Measurements from ENCODE around the gene DUSP2.

The DUSP2 gene

GRCh38 chr2:96113367-96113677, 31.9 kb downstream of the DUSP2 start:
- no peak for DNase-seq

DNA sequence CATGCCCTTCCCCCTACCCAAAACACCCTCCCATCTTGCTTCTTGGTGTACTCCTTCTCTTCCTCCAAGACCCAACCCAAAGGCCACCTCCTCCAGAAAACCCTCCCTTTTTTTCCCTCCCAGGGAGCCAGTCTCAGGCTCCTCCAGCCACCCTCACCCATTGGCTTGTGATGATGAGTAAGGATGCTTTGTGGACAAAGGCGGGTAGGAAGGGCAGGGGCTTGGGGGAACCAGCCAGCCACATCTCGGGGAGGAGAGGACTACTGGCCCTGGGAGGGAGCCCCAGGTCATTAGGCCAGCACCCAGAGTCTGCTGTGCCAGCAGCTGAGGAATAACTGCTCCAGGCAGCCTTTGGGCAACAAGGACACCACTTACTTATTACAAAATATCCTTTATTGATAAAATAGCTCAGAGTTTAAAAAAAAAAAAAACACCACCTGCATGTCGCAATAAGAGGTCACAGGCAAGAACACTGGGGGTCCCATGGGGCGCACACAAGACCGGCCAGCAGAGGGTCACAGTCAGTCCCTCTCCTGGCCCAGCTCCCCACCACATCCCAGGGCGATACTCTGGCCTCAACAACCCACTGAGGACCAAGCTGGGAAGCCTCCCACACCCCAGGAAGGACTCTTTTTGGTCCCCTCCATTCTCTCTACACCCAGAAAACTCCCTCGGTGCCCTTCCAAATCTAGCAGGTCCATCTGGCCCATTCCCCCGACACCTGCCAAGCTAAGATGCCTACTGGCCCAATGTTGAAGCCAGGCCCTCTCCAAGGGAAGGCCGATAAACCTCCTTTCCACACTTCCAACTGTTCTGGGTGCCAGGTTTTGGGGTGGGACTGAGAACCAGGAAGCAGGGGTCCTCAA, 32.5 kb downstream of the DUSP2 start:
- no peak for DNase-seq

DNA sequence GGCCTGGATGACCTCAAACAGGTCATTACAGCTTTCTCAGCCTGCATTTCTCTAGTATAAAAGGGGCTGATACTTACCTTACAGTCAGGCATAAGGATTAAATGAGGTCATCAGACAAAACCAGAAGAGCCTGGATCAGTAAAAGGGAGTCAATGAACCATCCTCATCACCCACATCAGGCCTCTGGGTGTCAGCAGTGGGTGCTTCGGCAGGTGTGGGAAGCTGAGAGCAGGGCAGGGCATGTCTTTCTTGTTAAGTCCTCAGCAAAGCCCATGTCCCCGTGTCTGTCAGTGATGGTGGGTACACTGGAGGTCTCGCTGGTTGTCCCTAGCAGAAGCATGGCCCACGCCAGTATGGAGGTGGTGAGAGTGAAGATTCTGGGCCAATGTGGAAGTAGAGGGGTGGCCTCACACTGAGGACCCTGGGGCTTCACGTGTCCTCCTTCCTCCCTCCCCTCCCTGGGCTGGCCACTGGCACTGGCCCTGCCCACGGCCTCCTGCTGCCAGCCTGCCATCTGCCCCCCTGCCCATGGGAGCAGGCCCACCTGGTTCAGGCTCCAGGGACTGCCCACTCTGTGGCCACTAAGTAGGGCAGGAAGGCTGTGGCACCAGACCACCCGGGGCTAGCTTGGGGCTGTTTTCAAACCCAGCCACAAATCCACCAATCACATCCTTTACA, 33.3 kb downstream of the DUSP2 start:
- DNase-seq = no peak

DNA sequence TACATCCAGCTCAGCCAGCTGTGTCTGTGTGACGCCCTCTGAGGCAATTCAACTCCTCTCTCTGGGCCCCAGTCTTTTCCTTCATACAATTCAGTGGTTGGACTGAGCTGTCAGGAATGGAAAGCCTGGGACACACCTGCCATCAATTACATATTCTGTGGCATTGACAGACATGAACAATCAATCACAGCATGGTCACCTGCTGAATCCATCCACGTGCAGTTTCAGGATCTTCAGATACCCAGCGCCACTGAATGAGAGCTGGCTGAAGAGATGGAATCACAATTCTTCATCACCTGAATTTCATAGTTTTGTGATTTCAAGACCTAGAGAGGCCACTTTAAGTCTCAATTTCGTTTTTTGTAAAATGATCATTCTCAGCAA, 34.0 kb downstream of the DUSP2 start:
- DNase-seq = no peak

DNA sequence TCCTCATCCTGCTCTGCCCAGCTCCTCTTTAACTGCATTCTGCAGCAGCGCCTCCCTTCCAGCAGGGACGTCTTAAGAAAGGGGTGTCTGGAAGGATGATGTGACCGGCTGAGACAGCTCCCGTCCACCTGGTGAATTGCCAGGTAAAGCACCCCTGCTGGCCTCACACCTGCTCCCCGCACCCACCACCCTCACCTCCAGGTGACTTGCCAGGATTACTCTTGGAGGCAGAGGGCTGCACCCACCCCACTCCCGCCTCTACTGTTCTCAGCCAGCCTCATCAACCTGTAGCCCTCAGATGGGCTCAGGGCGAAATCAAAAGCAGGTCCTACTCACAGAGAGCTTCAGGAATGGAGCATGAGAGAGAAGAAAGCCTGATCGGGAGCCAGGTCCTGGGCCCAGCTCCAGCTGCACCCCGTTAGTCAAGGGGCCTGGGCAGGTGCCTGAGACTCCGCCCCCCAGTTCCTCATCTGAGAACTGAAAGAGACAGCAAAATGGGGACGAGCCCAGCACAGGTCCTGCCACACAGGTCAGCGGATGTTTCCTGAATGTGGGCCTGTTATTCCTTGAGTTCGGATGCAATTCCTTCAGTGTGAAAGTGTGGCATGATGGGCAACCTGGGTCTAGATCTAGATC, 34.5 kb downstream of the DUSP2 start:
- no peak for DNase-seq

- no peak for DNase-seq
Observed at GRCh38 chr2:96109931-96110511, 35.2 kb downstream of the DUSP2 start.

DNA sequence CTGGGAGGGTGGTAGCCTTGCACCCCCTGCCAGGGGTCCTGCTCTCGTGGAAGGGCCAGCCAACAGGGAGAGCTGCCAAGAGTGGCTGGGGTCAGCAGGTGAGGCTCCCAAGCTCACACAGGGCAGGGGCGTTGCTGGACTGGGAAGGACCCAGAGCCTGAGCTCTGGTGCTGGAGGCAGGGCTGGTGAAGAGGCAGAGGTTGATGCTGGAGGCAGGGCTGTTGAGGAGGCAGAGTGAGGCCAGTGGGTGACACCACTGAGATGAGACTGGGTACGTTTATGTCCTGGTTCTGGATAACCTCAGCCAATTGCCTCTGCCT, 35.9 kb downstream of the DUSP2 start:
- no peak for DNase-seq

DNA sequence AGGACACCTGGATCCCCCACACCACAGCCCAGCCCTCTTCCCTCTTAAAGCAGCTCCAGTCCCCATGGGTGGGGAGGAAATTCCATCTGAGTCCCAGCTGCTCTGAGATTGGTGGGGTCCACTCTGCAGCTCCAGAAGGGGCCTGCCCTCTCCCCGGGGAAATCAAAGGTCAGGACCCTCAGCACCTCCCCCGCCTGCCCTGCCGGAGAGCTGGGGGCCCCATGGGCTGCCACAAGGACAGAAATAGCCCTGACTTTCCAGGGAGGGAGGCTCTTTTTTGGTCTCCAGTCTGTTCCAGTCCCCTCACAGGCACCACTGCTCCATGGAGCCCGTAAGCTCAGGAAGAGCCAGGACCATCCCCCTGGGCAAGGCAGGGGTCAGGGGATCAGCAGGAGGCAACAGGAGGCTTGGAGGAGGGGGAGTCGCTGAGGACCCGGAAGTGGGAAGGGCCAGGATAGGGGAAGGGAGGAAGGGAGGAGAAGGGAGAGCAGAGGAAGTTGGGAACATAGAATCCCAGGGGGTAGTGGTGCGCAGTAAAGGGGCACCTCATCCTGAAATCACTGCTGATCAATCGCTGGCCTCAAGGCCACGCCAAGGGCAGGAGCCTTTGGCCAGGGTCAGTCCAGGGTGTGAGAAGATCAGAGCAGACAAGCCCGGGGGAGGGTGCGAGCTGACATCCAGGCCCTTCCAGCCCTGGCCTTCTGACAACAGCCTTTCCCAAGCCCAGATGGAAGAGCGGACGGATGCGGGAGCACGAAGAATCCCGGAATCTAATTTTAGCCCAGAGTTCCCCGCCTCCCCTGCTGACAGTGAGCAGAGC, 36.5 kb downstream of the DUSP2 start:
- DNase-seq = no peak

- DNase-seq = no peak
Observed at GRCh38 chr2:96108151-96108540, 37.1 kb downstream of the DUSP2 start.

DNA sequence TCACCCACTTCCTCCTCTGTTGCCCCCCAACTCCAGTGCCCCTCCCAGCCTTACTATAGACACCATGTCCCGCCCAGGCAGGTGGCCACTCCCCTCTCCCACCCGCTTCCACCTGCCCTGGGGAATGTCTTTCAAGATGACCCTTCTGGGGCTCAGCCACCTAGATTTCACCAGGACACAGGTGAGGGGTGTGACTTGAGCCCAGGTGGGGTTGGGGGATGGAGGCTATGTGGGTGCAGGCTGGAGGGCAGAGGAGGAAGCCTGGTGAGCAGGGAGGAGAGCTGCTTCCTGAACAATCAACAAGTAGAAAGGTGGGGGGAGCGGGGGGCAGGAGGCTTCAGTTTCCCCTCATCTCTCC, 37.6 kb downstream of the DUSP2 start:
- DNase-seq = no peak

DNA sequence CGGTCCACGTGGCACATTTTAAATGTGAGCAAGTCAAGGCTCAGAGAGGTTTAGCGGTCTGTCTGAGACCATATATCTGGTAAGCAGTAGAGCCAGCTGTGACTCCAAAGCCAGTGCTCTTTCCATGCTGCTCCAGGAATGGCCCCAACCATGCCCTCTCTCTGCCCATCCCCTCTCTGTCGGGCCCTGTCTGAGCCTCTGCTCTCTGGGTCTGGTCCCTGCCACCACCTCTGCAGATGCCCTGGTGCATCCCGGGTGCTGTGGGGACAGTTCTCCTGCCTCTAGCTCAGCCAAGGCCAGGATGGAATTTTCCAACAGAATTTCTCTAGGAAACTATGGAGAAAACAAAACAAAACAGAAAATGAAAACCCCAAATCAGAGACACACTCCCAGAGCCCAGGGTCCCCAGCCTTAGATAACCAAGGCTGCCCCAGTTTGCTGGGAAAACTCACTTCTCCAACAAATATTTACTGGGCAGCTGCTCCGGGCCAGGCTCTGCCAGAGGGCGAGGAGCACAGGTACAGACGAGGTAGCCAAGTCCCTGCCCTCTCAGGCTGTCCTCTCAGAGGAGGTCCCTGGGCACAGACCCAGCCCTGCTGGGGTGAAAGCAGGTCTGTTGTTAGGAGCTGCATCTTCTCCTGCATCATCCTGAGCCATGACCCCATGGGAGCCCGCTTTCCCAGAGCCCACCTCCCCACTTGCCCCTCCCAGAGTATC, 38.1 kb downstream of the DUSP2 start:
- DNase-seq = no peak

DNA sequence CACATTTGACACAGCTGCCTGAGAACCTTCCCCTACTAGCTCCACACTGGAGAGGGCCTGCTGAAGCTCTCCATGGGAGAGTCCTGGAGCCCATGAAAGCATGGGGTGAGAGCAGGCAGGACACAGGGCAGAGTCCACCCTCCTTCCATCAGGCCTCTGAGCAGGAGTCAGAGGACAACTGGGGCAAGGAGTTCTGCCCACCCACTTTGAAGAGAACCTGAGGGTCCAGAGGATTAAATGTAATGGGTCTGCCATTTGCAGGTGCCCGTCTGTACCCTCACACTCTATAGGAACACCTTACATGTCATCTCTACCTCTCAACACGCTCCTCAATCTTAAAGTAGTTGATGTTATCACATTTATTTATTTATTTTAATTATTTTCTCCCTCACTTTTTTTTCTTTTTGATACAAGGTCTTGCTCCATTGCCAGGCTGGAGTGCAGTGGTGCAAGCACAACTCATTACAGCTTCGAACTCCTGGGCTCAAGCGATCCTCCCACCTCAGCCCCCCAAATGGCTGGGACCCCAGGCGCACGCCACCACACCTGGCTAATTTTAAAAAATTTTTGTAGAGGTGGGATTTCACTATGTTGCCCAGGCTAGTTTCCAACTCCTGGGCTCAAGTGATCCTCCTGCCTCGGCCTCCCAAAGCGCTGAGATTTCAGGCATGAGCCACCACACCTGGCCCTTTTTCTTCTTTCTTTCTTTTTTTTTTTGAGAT, 39.1 kb downstream of the DUSP2 start:
- DNase-seq = no peak

- no peak for DNase-seq
Observed at GRCh38 chr2:96105152-96105915, 39.9 kb downstream of the DUSP2 start.

DNA sequence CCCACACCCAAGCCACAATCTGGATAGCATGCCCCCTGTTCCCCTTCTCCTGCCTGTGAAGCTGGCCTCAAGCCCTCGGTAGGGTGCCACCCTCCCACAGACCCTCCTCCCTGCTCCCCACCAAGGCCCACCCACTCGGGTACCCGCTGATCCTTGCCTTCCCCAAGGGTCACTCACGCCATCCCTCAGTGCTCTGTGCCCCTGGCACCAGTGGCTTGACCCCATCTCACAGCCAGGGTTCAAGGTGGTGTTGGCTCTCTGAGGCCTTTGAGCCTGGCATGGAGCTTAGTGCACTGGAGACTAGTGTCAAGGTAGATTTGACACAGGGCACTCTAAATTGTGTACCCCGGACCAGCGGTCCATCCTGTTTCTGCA, 40.8 kb downstream of the DUSP2 start:
- no peak for DNase-seq

GRCh38 chr2:96103761-96104486, 41.3 kb downstream of the DUSP2 start:
- DNase-seq = no peak

GRCh38 chr2:96103187-96103601, 42.0 kb downstream of the DUSP2 start:
- DNase-seq = no peak

DNA sequence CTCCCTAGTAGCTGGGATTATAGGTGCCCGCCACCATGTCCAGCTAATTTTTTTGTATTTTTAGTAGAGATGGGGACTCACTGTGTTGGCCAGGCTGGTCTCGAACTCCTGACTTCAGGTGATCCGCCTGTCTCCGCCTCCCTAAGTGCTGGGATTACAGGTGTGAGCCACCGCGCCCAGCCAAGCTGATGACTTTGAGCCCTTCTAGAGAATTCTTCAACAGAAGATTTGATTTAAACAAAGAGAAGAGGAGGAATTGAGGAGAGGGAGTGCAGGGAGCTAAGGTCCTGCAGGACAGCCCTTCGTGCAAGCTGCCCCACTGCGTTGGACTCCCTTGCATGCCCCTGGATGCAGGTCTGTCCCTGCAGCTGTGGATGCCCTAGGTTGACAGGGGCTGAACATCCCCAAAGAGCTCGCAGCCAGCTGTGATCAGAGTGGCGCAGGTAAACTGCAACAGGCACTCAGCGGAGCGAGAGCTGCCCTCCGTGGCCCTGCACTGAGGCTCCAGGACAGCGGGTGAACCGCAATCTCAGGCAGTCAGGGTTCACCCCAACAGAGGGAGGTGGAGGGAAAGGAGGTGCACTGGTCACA, 42.5 kb downstream of the DUSP2 start:
- no peak for DNase-seq

GRCh38 chr2:96100893-96101304, 44.3 kb downstream of the DUSP2 start:
- no peak for DNase-seq

DNA sequence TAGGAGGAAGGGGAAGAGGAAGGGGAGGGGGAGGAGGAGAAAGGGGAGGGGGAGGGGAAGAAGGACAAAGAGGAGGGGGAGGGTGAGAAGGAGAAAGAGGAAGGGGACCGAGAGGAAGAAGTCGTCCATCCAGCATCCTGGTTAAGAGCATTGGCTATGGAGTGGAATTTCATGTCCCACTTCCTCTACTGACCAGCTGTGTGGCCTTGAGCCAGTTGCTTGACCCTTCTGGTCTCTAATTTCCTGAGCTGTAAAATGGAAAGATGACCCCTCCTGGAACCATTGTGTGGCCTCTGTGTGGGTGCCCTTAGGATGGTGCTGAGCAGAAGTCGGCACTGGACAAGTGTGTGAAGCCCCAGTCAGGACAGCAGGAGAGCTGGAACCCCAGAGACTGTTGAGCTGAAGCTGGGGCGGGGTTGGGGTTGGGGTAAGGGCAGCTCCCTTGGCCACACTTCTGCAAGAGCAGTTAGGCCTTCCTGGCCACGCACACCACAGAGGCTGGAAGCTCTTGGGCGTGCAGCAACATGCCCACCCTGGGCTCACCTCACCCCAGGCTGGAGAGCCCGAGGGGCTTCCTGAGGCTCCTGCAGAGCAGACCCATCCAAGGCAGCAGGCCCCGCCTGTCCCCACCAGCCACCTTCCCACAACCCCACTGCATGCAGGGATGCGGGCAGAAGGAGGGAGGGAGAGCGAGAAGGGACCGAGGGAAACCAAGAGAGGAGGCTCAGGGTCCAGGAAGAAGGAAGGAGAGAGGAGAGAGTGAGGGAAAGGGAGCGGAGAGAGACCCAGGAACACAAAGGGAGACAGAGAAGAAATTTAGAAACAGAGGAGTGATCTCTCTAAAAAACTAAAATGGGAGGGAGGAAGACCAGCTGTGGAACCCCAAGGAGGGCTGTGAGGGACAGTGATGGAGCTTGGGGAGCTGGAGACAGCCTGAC, 45.1 kb downstream of the DUSP2 start:
- DNase-seq = no peak

All from HCEC 1CT (cell line).